Mucosa of gallbladder (tissue), 1 donor: ENCODE data around the gene TSR3. TPM values are rescaled to one million over a fixed set of nuclear protein-coding genes. Genes with fewer than 3 reads are reported as not detected.
A peak's percentile ranks its signal among the peaks of the same experiment; 100 is the strongest.

Experiments used
- DNase-seq: peaks from one replicate; pipeline ENCODE4 v3.0.0-alpha.2; 2020; ENCODE audit warnings: low spot score
- total RNA-seq: library from RNA; stranded (reverse); gene quantifications from one replicate; pipeline ENCODE4 v1.2.1, GENCODE V29; 2021
- donor health status: DM: no; HTN: no; CAD: no.

The TSR3 gene
- total RNA-seq, 1 donor from 2014 or later = 51.2 TPM

- DNase-seq = no peak
Observed at GRCh38 chr16:1354815-1355540, 3.3 kb upstream of the TSR3 start.

- no peak for DNase-seq
Observed at GRCh38 chr16:1351215-1351581, 480 bp downstream of the TSR3 start.

GRCh38 chr16:1350691-1351090 lies 987 bp downstream of the TSR3 start:
- no peak for DNase-seq

GRCh38 chr16:1349951-1350350 lies 1.7 kb downstream of the TSR3 start:
- DNase-seq = no peak

- DNase-seq = no peak
Observed at GRCh38 chr16:1349351-1349750, 2.3 kb downstream of the TSR3 start.

GRCh38 chr16:1348926-1349325 lies 2.8 kb downstream of the TSR3 start:
- DNase-seq = no peak

GRCh38 chr16:1348441-1348840 lies 3.2 kb downstream of the TSR3 start:
- DNase-seq = no peak

- no peak for DNase-seq
Observed at GRCh38 chr16:1347962-1348361, 3.7 kb downstream of the TSR3 start.

- no peak for DNase-seq
Observed at GRCh38 chr16:1347286-1347855, 4.3 kb downstream of the TSR3 start.

- DNase-seq = no peak
Observed at GRCh38 chr16:1346422-1347285, 5.0 kb downstream of the TSR3 start.

GRCh38 chr16:1345651-1346421 lies 5.8 kb downstream of the TSR3 start:
- no peak for DNase-seq

- DNase-seq = no peak
Observed at GRCh38 chr16:1345087-1345486, 6.6 kb downstream of the TSR3 start.

GRCh38 chr16:1344499-1344898 lies 7.2 kb downstream of the TSR3 start:
- DNase-seq = no peak

GRCh38 chr16:1343428-1344242 lies 8.0 kb downstream of the TSR3 start:
- no peak for DNase-seq

- peak; percentile 96 for DNase-seq
Observed at GRCh38 chr16:1342526-1343427, 8.9 kb downstream of the TSR3 start.

- no peak for DNase-seq
Observed at GRCh38 chr16:1341495-1342420, 9.9 kb downstream of the TSR3 start.

GRCh38 chr16:1340730-1341494 lies 10.8 kb downstream of the TSR3 start:
- DNase-seq = no peak
